HG03432 (cell line): ENCODE results near the gene LRRC28.
A peak's percentile ranks its signal among the peaks of the same experiment; 100 is the strongest.

ENCODE experiments used
- ATAC-seq: cut with Tn5 transposase; IDR thresholded peaks from one replicate; pipeline ENCODE4 v1.9.1; 2021; ENCODE audit warnings: mild to moderate bottlenecking, moderate library complexity; ENCODE audit not compliant: unreplicated experiment

The LRRC28 gene

GRCh38 chr15:99414755-99415731 lies 163.8 kb downstream of the LRRC28 start:
- ATAC-seq: no peak

- ATAC-seq: no peak
Observed at GRCh38 chr15:99416191-99417188, 165.2 kb downstream of the LRRC28 start.

- no peak for ATAC-seq
Observed at GRCh38 chr15:99421172-99421656, 169.9 kb downstream of the LRRC28 start.

- ATAC-seq: no peak
Observed at GRCh38 chr15:99421758-99422157, 170.5 kb downstream of the LRRC28 start.

GRCh38 chr15:99423186-99424130 lies 172.2 kb downstream of the LRRC28 start:
- no peak for ATAC-seq

GRCh38 chr15:99424131-99424571 lies 172.9 kb downstream of the LRRC28 start:
- no peak for ATAC-seq

GRCh38 chr15:99424978-99425656 lies 173.8 kb downstream of the LRRC28 start:
- ATAC-seq: peak; percentile 88

GRCh38 chr15:99425657-99426301 lies 174.5 kb downstream of the LRRC28 start:
- no peak for ATAC-seq

GRCh38 chr15:99426431-99427105 lies 175.3 kb downstream of the LRRC28 start:
- no peak for ATAC-seq

GRCh38 chr15:99427210-99427609 lies 175.9 kb downstream of the LRRC28 start:
- no peak for ATAC-seq

- no peak for ATAC-seq
Observed at GRCh38 chr15:99427668-99428361, 176.5 kb downstream of the LRRC28 start.

- no peak for ATAC-seq
Observed at GRCh38 chr15:99429681-99430081, 178.4 kb downstream of the LRRC28 start.

- ATAC-seq: no peak
Observed at GRCh38 chr15:99430881-99431401, 179.7 kb downstream of the LRRC28 start.

GRCh38 chr15:99431661-99432091 lies 180.4 kb downstream of the LRRC28 start:
- ATAC-seq: no peak

- ATAC-seq: no peak
Observed at GRCh38 chr15:99432271-99433025, 181.2 kb downstream of the LRRC28 start.

- peak; percentile 56 for ATAC-seq
Observed at GRCh38 chr15:99433026-99433756, 181.9 kb downstream of the LRRC28 start.
